Daoy (cell line): Measurements from ENCODE around the gene GDE1. TPM values are rescaled to one million over a fixed set of nuclear protein-coding genes. Genes with fewer than 3 reads are reported as not detected.

Experiments used
- DNase-seq: peaks from one replicate; pipeline ENCODE4 v3.0.0-alpha.2; 2015; ENCODE audit warnings: low read depth
- total RNA-seq: library from RNA; depleted of rRNA; stranded (reverse); fragments of >200 nt; shearing (Covaris generic); gene quantifications from 2 replicates; pipeline ENCODE4 v1.2.3, GENCODE V29; 2014

The GDE1 gene
- total RNA-seq, 1 experiment from 2014 or later, result 56.1 TPM

DNA sequence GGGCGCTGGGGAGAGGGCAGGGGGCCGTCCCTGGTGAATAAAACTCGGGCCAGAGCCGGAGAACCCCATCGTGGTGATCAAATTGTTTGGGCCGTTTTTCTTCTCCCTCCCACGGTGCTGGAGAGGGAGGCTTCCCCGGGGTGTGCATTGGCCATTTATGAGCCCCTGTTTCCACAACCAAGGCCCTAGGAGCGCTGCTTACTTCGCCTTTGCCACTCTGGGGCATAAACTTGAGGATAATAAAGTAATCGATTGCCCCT lies 2.4 kb upstream of the GDE1 start:
- no peak for DNase-seq

DNA sequence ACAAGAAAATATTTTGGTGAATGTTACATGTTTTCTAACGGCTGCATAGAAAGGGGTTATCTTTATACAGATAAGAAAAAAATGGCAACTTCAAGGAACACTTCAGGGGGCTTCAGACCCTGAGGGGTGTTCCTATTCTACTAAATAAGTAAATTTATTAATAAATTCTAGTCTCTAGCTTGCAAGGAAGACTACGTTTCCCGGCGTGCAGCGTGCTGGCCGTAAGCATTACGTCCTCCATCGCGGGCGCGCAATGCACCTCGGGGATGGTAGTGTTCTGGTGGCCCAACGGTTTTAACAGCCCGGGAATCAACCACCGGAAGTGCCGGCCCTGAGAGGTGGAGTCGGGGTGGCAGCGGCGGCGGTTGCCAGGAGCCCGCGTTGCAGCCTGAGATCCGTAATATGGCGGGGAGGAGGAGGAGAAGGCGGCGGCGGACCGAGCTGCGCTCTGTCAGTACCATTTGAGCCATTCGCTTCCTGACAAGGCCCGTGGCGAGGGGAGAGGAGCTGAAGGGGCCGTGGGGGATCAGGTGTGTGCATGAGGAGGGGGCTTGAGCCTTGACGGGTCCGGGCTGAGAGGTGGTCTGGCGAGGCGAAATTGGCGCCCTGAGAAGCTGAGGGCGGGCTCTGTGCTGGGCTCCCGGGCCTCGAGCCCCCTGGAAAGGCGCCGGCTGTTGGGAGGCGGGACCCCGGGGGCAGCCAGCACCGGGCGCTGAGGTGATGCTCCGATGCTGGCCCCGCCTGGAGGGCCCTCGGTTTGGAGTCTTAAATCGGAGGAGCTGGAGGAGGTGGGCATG lies 1.9 kb upstream of the GDE1 start, which contains the start of gene CCP110:
Gene CCP110, plus strand, starts transcription at position 384 of the 797 bp plus-strand sequence. CDS start 3,940 bp downstream, outside the sequence.
- DNase-seq, result peak; percentile 98

DNA sequence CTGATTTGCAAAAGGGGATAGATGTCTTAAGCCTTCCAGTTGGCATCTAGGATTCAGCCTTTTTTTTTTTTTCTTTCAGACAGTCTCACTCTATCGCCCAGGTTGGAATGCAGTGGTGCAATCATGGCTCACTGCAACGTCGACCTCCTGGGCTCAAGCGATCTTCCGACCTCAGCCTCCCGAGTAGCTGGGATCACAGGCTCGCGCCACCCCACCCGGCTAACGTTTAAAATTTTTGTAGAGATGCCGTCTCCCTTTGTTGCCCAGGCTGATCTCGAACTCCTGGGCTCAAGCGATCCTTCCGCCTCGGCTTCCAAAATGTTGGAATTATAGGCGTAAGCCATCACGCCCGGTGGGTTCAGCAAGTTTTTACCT lies 1.3 kb upstream of the GDE1 start:
- DNase-seq, result no peak

DNA sequence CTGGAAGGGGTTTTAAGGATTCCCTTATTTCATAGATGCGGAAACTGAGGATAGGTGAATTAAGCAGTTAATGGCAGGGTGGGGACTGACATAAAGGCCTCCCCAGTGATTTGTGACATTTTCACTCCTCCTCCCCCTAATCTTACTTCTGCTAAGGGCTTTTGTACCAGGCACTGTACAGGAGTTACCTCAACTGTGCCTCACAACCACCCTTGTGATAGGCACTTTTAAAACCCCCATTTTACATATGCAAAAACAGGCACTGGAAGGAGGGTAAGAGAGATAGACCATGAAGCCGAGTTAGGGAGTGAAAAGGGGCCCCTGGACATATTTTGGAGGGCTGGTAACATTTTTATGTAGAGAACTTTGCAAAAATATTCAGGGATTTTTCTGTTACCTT lies 862 bp upstream of the GDE1 start:
- no peak for DNase-seq

DNA sequence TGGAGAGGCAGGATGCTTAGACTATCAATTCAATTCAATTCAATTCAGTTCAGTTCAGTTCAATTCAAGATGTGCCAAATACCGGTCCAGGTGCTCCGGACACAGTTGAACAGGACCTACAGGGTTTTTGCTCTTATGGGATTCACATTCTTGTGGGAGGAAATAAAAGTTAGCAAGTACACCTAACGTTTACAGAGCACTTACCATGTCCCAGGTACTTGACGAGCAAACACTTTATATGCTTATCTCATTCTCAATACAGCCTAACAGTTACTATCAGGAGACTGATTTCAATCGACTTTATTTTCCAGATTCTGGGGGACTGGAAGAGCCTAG lies 467 bp upstream of the GDE1 start:
- no peak for DNase-seq

DNA sequence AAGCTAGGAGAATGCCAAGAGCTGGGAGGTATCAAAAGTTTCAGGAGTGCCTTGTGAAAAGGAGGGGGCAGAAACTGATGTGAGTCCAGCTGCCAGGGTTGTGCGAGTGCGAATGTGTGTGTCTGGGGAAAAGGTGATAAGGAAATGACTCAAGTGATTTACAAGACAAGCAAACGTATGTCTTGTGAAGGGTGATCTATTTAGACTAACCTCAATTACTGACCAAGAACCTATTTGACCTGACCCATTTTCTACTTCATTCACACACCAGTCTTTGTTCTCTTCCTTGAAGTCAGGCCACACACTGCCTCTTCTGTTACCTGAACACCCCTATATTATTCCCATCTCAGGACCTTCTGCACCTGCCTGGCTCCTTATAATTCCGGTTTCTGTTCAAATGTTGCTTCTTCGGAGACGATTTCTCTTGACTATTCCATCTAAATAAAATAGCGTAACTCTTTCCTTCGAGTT lies 1.0 kb downstream of the GDE1 start:
- peak; percentile 68 for DNase-seq

DNA sequence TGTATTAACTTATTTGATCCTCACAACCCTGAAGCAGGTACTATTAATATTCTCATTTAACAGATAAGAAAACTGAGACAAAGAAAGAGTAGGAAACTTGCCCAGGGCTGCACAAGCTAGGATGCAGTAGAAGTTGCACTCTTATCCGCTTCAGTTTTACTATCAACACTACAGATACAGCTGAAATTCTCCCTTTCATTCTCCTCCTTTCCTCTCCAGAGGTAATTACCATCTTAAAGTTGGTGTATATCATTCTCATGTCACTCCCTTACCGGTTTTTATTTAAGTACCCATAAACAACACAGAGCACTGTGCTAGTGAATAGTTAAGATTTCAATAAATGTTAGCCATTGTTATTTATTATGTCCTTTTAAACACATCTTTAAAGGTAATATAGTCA lies 3.5 kb downstream of the GDE1 start:
- DNase-seq, result no peak

DNA sequence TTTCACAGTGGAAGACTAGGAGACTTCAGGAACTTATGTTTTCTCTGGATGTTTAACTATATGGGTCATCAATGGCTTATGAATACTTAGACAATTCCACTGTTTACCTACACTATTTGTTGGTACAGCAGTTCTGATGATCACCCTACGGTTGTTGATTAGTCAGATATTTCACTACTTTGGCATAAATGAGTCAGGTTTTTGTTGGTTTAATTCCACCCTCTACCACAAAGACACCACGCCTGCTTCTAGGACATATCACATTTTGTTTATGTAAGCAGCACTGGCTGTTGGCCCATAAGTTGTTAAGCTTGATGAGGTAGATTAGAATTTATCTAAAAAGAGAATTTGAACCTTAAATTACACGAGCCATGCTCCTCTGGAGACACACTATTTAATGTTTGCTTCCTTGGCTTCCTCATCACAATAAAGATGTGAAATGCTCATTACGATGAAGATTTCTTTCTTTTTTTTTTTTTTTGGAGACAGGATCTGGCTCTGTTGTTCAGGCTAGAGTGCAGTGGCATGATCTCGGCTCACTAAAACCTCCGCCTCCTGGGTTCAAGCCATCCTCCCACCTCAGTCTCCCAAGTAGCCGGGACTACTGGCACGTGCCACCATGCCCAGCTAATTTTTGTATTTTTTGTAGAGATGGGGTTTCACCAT lies 4.3 kb downstream of the GDE1 start:
- DNase-seq, result peak; percentile 41

DNA sequence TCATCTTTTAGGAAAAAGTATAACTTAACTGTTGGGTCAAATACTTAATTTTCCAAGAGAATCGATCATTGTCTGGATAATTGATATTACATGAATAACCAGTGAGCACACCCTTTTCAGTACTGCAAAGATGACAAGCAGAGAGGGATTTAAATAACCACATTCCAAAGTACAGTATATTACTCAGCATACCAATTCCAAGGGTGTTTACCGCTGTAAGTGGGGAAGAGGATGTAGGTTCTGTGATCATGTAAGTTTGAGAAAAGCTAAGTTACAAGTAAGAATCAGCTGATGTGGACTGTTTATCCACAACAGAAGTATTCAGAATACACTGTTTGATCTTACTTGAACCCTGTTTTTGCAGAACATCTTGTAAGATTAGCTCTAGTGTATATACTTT lies 6.1 kb downstream of the GDE1 start:
- no peak for DNase-seq

DNA sequence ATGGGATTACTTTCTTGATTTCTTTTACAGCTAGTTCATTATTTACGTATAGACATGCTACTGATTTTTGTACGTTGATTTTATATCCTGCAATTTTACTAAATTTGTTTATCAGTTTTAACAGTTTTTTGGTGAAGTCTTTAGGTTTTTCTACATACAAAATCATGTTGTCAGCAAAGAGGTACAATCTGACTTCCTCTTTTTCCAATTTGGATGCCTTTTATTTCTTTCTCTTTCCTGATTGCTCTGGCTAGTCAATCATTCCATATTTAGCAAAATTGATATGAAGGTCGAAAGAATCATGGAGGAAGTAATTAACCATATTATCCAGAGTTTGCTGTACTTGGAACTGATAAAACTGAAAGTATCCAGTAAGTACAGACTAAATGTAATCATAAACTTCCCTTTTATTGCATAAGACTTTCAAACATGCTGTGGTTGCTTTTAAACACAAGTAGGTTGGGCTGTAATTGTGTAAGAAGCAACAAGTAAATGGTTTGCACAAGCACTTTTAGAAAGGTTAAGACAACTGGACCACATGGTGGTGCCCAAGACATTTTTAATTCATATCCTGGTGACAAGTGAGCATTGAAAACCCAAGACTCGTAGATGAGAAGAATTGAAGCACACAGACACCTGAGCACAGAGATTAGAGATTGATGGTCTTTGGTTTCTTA lies 8.4 kb downstream of the GDE1 start:
- DNase-seq, result no peak

DNA sequence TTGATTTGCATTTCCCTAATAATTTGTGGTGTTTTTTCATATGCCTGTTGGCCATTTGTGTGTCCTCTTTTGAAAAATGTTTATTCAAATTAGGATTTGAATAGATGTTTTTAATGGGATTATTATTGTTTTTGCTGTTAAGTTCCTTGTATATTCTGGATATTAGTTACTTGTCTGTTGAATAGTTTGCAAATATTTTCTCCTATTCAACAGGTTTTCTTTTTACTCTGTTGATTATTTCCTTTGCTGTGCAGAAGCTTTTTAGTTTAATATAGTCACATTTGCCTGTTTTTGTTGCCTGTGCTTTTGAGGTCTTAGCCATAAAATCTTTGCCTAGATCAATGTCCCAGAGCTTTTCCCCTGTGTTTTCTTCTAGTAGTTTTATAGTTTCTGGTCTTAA lies 9.6 kb downstream of the GDE1 start:
- no peak for DNase-seq

DNA sequence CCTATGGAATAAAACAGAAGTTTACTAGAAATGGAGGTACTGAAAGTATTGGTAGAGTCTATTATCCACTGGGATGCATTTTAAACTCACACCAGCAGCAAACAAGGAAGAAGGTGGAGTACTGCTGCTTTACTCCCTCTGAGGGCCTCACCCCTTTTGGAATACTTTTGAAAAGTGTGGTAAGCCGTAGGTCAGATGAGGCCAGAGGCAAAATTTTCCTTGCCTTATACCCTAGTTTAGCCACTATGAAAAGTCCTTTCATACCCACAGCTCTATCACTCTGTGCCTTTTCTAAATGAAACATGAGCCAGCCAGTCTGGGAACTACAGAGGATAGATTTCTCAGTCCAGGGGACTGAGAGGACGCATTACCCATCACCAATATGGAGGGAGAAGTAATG lies 14.0 kb downstream of the GDE1 start:
- DNase-seq, result no peak

DNA sequence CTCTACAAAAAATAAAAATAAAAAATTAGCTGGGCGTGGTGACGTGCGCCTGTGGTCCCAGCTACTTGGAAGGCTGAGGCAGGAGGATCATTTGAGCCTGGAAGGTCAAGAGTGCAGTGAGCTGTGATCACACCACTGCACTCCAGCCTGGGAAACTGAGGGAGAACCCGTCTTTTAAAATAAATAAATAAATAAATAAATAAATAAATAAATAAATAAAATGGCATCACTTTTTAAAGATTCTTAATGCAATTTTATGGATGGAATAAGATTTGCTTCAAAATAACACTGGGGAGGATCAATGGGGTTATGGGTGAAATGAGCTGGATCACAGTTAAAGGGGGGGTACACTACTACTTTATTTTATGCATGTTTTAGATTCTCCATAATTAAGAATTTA lies 14.9 kb downstream of the GDE1 start:
- no peak for DNase-seq

DNA sequence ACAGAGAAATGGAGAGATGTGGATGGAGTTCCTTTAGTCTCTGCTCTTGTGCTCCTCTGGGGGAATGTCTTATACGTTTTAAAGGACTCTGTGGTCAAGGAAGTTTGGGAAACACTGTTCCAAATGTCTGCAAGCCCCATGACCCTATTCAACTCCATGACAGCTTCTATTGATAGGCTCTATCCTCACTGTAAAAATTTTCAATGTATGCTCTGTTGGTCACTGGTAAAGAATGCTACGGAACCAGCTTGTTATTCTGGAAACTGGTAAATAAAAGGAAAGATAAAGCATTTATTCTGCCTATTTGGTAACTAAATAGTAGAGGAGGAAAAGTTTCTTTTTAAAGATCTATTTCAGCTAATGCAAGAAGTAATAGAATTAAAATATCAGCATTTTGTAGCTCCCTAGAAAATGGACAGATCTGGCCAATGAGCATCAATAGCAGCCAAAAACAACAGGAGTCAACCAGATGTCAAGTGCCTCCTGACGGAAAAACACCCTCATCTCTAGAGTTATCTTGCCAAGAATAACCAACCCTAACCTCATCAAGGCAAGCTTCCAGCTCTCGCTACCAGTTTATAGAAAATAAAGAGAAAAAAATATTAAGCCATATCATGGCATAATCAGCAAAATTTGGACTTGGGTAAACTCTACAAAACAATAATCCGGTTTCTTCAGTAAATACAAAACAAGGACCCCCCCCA lies 16.1 kb downstream of the GDE1 start:
- DNase-seq, result peak; percentile 38

DNA sequence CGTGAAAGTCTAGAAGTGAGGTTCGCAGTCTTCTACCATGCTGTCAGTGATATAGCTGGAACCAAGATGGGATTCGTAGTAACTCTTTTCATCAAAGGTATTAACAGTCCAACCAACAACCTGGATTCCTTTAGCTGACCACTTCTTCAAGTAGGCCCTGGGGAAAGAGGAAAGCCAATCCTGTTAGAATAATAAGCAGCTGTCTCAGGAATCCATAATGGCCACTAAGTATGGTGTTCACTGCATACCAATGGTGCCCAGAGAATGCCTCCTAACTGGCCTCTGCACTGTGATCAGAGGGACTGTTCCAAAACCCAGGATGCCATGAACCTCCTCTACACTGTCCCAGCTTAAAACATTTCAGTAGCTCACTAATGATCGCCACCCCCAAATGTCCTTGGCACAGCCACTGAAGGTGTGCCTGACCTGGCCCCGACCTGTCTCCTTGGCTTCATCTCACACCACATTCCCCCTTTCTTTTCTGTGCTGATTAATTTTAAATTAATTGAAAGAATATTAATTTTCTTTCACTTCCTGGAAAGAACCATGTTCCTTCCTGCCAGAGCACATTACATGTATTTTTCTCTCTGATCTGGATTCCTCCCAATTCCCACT lies 18.3 kb downstream of the GDE1 start:
- no peak for DNase-seq

DNA sequence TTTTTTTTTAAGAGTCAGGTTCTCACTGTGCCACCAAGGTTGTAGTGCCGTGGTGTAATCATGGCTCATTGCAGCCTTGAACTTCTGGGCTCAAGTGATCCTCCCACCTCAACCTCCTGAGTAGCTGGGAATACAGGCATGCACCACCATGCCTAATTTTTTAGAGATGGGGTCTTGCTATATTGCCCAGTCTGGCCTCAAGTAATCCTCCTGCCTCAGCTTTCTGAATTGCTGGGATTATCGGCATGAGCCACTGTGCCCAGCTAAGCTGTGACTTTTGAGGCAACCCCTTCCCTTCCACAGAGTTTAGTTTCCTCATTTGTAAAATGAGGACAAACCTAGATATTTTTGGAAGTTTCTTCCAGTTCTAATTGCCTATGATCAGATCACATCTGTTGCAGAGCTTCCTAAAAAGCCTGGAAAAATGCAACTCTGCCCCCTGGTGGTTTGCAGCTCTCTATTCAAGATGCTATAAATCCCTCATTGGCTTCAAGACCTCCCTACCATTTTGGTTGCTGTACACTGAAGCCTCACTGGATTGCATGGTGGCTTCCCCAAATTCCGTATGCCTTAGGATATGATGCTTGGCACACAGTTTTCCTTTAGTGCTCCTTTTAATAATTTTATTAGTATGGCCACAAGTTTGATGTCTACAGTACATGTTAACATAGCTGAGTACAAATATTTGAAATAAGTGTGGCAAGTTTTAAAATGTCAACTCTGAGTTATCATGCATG lies 19.3 kb downstream of the GDE1 start:
- peak; percentile 59 for DNase-seq

DNA sequence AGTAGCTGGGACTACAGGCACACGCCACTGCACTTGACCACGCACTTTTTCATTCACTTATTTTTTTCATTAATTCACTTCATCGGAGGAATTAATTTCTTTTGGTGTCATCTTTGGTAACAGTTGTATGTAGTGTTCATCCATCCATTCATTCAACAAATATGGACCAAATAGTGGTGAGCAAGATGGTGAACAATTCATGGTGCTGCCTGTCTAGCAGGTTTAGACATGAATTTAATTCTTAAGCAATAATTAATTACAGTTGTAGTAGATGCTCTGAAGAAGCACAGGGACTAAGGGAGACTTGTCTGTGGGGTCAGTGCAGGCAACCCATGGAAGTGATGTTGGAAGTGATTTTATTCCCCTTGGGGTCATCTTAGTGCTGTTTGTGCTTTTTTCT lies 22.4 kb downstream of the GDE1 start:
- DNase-seq, result no peak

DNA sequence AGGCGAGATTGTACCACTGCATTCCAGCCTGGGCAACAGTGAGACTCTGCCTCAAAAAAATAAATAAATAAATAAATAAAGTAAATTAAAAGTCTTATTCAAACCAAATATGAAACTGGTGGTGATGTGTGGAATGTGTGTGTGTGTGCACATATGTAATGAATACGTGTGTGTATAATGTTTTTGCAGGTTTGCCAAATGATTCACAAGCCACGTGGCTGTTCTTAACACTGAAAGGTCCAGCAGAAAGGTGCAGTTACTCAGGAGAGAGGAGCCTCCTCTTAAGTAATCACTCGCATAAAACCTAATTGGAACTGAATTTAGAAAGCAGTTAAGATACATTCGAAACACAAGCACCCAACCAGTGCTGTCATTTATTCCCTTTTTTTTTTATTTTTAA lies 22.9 kb downstream of the GDE1 start:
- no peak for DNase-seq

DNA sequence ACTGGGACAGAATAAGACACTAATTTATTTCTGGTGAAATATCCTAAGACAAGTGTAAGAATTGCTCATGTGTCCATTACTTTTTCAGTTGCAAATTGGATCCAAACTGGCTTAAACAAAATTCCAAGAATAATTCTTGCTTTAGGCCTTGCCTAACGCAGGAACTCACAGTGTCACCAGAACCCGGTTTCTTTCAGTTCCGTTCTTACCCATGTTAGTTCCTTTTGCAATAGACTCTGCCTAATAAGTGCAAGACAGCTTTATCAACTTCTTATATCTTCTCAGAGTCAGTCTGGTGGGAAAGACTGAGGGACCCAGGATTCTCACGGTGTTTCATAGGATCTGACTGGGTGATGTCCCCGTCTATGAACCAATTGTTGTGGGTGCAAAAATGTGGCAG lies 24.7 kb downstream of the GDE1 start:
- DNase-seq, result no peak

DNA sequence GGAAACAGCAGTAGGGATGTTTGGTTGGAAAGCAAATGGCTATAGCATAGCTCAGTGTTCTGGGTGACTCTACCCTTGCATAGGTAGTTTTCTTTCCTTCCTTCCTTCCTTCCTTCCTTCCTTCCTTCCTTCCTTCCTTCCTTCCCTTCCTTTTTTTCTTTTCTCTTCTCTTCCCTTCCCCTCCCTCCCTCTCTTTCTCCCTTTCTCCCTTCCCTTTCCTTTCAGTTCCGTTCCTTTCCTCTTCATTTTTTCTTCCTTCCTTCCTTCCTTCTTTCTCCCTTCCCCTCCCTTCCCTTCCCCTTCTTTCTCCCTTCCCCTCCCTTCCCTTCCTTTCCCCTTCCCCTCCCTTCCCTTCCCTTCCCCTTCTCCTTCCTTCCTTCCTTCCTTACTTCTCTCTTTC lies 31.3 kb downstream of the GDE1 start:
- no peak for DNase-seq

DNA sequence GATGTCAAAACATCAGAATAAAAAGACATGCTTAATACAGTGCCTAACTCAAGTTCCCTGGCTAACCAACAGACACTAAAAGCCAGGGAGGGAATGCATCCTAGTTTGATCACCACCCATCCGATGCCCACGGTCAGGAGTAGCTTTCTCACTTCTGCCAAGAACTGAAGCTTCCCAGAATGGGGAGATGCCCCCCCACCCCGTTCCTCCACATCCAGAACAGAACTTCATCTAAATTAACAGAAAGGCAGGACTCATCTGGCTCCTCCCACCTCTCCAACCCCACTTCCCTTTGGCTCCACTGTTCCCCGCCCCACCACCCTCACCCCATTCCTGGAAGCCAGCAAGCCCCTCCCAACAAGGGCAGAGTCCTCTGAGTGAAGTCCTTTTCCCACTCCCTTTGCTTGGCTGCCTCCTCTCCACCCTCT lies 33.7 kb downstream of the GDE1 start:
- no peak for DNase-seq
